Esophagus muscularis mucosa (tissue), 4 donors: Measurements from ENCODE around the gene PFAS. TPM values are rescaled to one million over a fixed set of nuclear protein-coding genes. Genes with fewer than 3 reads are reported as not detected.
A peak's percentile ranks its signal among the peaks of the same experiment; 100 is the strongest.

ENCODE experiments used
- DNase-seq: peaks from one replicate; pipeline ENCODE4 v3.0.0-alpha.2; 2017; ENCODE audit errors: extremely low spot score
- H3K27ac ChIP-seq, 4 donors: fragments of 200-600 bp; sonication (generic); replicated peaks in 1 of 4; 1 replicate in 3 of 4; 2 replicates in 1 of 4; pipeline ENCODE4 v1.5.1; 2016 to 2019; ENCODE audit warnings: mild to moderate bottlenecking in 1 of 4
- H3K27me3 ChIP-seq, 4 donors: fragments of 200-600 bp; sonication (generic); one replicate each; pipeline versions ENCODE4 v1.5.1 to v1.6.0; 2016 to 2019
- H3K36me3 ChIP-seq, 4 donors: fragments of 200-600 bp; sonication (generic); one replicate each; pipeline ENCODE4 v1.5.1; 2016 to 2019
- H3K4me1 ChIP-seq, 4 donors: fragments of 200-600 bp; sonication (generic); one replicate each; pipeline ENCODE4 v1.5.1; 2016 to 2019
- H3K4me3 ChIP-seq, 4 donors: fragments of 200-600 bp; sonication (generic); 1 replicate in 2 of 4; 2 replicates in 2 of 4; pipeline ENCODE4 v1.5.1; 2016 to 2019; ENCODE audit warnings: mild to moderate bottlenecking in 4 of 4, moderate library complexity in 1 of 4
- H3K9me3 ChIP-seq, 4 donors: fragments of 200-600 bp; sonication (generic); 1 replicate in 3 of 4; 2 replicates in 1 of 4; pipeline ENCODE4 v1.5.1; 2016 to 2019
- CTCF ChIP-seq, 3 experiments: fragments of 200-600 bp in 2 of 3; fragments of 450-650 bp in 1 of 3; sonication (generic) in 2 of 3; IDR thresholded peaks; one replicate each; pipeline ENCODE4 v1.5.1; 2017 to 2019; ENCODE audit warnings: antibody characterized with exemption in 3 of 3, mild to moderate bottlenecking in 2 of 3, moderate library complexity in 1 of 3
- EP300 ChIP-seq: sonication (generic); formaldehyde crosslinking; IDR thresholded peaks from one replicate; pipeline ENCODE4 v1.6.1; 2017; ENCODE audit warnings: antibody characterized with exemption
- POLR2A ChIP-seq: fragments of 450-650 bp; IDR thresholded peaks from one replicate; pipeline ENCODE4 v1.6.1; 2017; ENCODE audit warnings: antibody characterized with exemption, moderate library complexity, mild to moderate bottlenecking, low read depth
- POLR2AphosphoS5 ChIP-seq, 2 donors: sonication (generic); formaldehyde crosslinking; IDR thresholded peaks; one replicate each; pipeline ENCODE4 v1.6.1; 2017; ENCODE audit warnings: antibody characterized with exemption in 2 of 2
- WGBS: methylation state at CpG from one replicate; pipeline ENCODE4 v1.1.5; 2018; 5-methylcytosine and 5-hydroxymethylcytosine counted together
- intact Hi-C: fragments of 100-400 bp; cut with DNase I; formaldehyde crosslinking; loops from one replicate; pipeline ENCODE4 v1.15.1; 2023
- total RNA-seq, 4 donors: library from RNA; depleted of rRNA; stranded (reverse); fragments of >200 nt; gene quantifications; one replicate each; pipeline versions ENCODE4 v1.1.0 to v1.2.1, GENCODE V29; 2016

The PFAS gene
- total RNA-seq, 4 donors from 2014 or later = 8.8 to 15.2 (median 11.2) TPM

GRCh38 chr17:8300226-8300625 is 51.1 kb downstream of the PFAS start:
- peaks cover 3 to 13% (median 6%) of the 10 kb centered on the region in 4 donors for H3K4me1 ChIP-seq
- H3K4me3 ChIP-seq = no peak overlapping the region
- no peak for DNase-seq
- no peak overlapping the region for H3K27ac ChIP-seq
- H3K36me3 ChIP-seq = no peaks in the 10 kb centered on the region
- WGBS = 47% methylated on average over 3 of the region's 3 CpGs
- H3K9me3 ChIP-seq = no peaks in the 10 kb centered on the region
- intact Hi-C loops = no loop called here
- H3K27me3 ChIP-seq = no peaks in the 10 kb centered on the region
- TF ChIP-seq CTCF (IDR thresholded peaks at IDR 0.05) (no peak), POLR2A (no peak), EP300 (no peak), POLR2AphosphoS5 (IDR thresholded peaks at IDR 0.05) (no peak)

GRCh38 chr17:8300627-8301242 is 51.6 kb downstream of the PFAS start:
- no peak for DNase-seq
- no peaks in the 10 kb centered on the region for H3K36me3 ChIP-seq
- H3K4me3 ChIP-seq = no peak overlapping the region
- no peak for TF ChIP-seq POLR2A
- TF ChIP-seq CTCF (IDR thresholded peaks at IDR 0.05) = peak; percentile 77 to 83 (median 79)
- TF ChIP-seq EP300 = no peak
- peak; percentile 52 to 72 for TF ChIP-seq POLR2AphosphoS5 (IDR thresholded peaks at IDR 0.05)
- H3K27ac ChIP-seq = no peak overlapping the region
- intact Hi-C loops = no loop called here
- H3K4me1 ChIP-seq = peaks cover 2 to 11% (median 5%) of the 10 kb centered on the region in 4 donors
- 12% methylated on average over 8 of the region's 8 CpGs for WGBS
- no peaks in the 10 kb centered on the region for H3K27me3 ChIP-seq
- H3K9me3 ChIP-seq = no peaks in the 10 kb centered on the region

DNA sequence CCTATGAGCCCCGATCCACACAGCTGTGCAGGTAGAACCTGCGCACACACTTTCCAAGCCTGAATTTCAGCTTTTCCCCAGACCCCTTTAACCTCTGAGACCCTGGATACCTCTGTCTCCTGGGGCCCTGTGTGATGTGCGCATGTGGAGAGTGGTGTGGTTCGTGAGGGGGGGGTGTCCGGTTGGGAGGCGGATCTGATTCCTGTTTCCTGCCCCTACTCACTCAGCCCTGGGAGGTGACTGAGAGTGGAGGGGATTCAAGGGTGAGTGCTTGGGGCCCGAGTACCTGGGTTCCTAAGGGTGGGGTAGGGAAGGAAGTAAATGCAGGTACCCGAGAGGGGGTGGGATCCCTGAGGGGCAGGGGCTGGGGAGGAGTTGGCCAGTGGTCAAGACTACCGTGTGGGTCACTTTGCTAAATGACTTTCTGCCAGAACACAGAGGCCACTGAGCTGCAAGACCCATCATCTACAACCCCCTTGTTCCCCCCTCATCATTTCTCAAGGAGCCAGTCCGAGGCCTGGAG is 61.6 kb downstream of the PFAS start:
- intact Hi-C loops = no loop called here
- Histone ChIP-seq H3K27ac (peak overlapping the region in 3 of 4 donors; percentile 60 to 71 (median 63)), H3K27me3 (peaks cover 0 to 56% (median 14%) of the 10 kb centered on the region in 4 donors)

DNA sequence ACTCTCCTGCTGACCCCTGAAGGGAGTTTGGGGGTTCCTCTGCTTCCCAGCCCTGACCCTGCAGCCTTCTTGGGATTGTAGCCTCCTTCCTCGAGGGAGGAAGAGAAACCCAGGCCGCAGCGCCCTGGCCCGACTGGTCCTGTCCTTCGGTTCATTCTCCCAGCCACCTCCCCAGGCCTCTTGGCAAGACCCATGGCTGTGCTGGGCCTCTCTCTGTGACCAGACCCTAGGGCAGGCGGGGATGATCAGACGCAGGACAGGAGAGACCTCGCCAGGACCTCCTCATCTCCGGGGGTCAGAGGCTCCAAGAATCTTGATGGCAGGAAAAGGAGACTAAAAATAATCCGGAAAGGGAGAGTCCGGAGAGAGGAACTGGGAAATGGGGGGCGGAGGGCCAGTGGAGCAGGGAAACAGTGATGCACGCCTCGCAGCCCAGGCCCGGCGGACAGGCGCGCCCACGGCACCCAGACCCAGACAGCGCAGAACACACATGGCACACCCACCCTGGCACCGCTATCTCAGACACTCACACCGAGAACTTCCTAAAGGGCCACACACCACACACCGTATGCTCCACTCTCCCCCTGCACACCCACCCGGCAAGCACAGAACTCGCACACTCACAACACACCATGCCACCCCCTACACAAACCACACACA is 62.2 kb downstream of the PFAS start:
- peak overlapping the region in 3 of 4 donors; percentile 60 to 71 (median 63) for H3K27ac ChIP-seq
- DNase-seq = no peak
- H3K4me3 ChIP-seq = peak overlapping the region; percentile 35 to 50 (median 37)
- no peak for TF ChIP-seq CTCF (IDR thresholded peaks at IDR 0.05)
- no peak for TF ChIP-seq POLR2AphosphoS5 (IDR thresholded peaks at IDR 0.05)
- no peak for TF ChIP-seq POLR2A
- TF ChIP-seq EP300 = no peak
- no peaks in the 10 kb centered on the region for H3K9me3 ChIP-seq
- H3K36me3 ChIP-seq = peaks cover 0 to 39% (median 2%) of the 10 kb centered on the region in 4 donors
- peaks cover 0 to 62% (median 18%) of the 10 kb centered on the region in 4 donors for H3K27me3 ChIP-seq
- intact Hi-C loops = no loop called here
- H3K4me1 ChIP-seq = peaks cover 12 to 22% (median 15%) of the 10 kb centered on the region in 4 donors
- WGBS = 84% methylated on average over 22 of the region's 25 CpGs

More for the DNA sequence above, 61.6 kb downstream of the PFAS start:
- Histone ChIP-seq H3K36me3 (peaks cover 0 to 33% (median 0%) of the 10 kb centered on the region in 4 donors), H3K4me1 (peaks cover 11 to 22% (median 12%) of the 10 kb centered on the region in 4 donors), H3K4me3 (peak overlapping the region; percentile 35 to 50 (median 37)), H3K9me3 (no peaks in the 10 kb centered on the region)
- TF ChIP-seq POLR2AphosphoS5 (IDR thresholded peaks at IDR 0.05) (peak in 1 of 2 donors; percentile 44), EP300 (no peak), CTCF (IDR thresholded peaks at IDR 0.05) (no peak), POLR2A (no peak)
- 64% methylated on average over 8 of the region's 10 CpGs for WGBS
- no peak for DNase-seq
